ENCODE results near the gene TRPM3.

Gene TRPM3

DNA sequence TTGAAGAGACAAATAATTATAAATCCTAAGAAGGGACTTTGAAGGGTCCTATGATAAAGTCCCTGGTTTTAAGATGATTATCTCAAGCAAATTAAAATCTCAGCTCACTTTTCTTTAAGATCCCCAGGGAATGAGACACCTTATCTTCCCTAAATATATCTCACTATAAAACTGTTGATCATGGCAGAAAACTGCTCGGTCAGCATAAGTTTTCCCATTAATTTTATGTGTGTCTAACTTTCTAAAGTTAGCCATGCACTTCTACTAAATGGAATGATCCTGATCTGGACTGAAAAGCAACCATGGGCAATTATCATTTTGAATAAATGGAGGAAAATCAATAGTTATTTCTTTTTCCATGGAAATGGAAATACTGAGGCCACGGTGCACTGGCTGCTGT is 314.5 kb downstream of the TRPM3 start:
- ChIA-PET POLR2A (no interaction called here), CTCF (no interaction called here)

DNA sequence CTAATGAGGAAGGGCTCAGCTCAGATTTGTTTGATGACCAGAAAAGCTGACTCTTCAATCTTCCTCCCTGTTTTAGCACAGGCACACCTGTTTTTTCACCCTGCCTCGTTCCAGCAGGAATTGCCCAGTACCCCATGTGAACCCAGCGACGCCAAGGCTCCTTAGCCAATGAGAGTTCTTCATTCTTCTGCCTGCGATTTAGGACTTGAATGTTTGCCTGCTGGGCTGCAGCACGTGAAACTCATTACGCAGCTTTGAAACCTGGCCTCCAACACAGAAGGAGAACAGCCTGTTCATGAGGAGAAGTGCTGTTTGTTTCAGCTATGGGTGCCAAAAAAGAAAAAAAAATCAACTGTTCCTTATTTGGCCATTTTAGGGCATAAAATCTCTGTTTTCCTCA is 315.5 kb downstream of the TRPM3 start:
- H3K4me1 ChIP-seq (ENCODE audit: control insufficient read depth, insufficient read depth, low read length), result no peaks in the 10 kb centered on the region; the same call in 1 of the 2 replicates
- H3K36me3 ChIP-seq (ENCODE audit: control insufficient read depth in 2 of 2, insufficient read depth in 1 of 2, low read length in 2 of 2), result no peaks in the 10 kb centered on the region
- ChIA-PET POLR2A (no interaction called here), CTCF (interaction anchor here (0.7 kb wide), 1 partner anchor 29 kb away, joined by 3 read pairs; no protein-coding TSS in a partner anchor)
- H3K27ac ChIP-seq (ENCODE audit: extremely low read depth, low read depth, low read length), result no peak overlapping the region
- H3K4me3 ChIP-seq (ENCODE audit: low read depth, low read length), result no peak overlapping the region
- no peaks in the 10 kb centered on the region for H3K9me3 ChIP-seq (ENCODE audit: control insufficient read depth, insufficient read depth, low read depth, low read length)
- no peak for TF ChIP-seq GLI4 (tag by site-specific recombination; IDR thresholded peaks at IDR 0.05)
- no peak for TF ChIP-seq ZNF10 (tag by site-specific recombination; IDR thresholded peaks at IDR 0.05)
- TF ChIP-seq, protein P1, sequence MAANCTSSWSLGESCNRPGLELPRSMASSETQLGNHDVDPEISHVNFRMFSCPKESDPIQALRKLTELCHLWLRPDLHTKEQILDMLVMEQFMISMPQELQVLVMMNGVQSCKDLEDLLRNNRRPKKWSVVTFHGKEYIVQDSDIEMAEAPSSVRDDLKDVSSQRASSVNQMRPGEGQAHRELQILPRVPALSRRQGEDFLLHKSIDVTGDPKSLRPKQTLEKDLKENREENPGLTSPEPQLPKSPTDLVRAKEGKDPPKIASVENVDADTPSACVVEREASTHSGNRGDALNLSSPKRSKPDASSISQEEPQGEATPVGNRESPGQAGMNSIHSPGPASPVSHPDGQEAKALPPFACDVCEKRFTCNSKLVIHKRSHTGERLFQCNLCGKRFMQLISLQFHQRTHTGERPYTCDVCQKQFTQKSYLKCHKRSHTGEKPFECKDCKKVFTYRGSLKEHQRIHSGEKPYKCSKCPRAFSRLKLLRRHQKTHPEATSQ (tag by site-specific recombination; IDR thresholded peaks at IDR 0.05), result no peak
- TF ChIP-seq ZFHX2 (tag by site-specific recombination; conservative IDR thresholded peaks at IDR 0.05), result no peak
- TF ChIP-seq ZNF169 (tag by site-specific recombination; IDR thresholded peaks at IDR 0.05), result no peak
- TF ChIP-seq, protein P2, sequence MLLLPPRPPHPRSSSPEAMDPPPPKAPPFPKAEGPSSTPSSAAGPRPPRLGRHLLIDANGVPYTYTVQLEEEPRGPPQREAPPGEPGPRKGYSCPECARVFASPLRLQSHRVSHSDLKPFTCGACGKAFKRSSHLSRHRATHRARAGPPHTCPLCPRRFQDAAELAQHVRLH (tag by site-specific recombination; IDR thresholded peaks at IDR 0.05), result no peak

More for the DNA sequence above, 314.5 kb downstream of the TRPM3 start:
- H3K4me3 ChIP-seq (ENCODE audit: low read depth, low read length), result no peak overlapping the region
- H3K4me1 ChIP-seq (ENCODE audit: control insufficient read depth, insufficient read depth, low read length), result no peaks in the 10 kb centered on the region; the same call in 1 of the 2 replicates
- TF ChIP-seq, protein P3, sequence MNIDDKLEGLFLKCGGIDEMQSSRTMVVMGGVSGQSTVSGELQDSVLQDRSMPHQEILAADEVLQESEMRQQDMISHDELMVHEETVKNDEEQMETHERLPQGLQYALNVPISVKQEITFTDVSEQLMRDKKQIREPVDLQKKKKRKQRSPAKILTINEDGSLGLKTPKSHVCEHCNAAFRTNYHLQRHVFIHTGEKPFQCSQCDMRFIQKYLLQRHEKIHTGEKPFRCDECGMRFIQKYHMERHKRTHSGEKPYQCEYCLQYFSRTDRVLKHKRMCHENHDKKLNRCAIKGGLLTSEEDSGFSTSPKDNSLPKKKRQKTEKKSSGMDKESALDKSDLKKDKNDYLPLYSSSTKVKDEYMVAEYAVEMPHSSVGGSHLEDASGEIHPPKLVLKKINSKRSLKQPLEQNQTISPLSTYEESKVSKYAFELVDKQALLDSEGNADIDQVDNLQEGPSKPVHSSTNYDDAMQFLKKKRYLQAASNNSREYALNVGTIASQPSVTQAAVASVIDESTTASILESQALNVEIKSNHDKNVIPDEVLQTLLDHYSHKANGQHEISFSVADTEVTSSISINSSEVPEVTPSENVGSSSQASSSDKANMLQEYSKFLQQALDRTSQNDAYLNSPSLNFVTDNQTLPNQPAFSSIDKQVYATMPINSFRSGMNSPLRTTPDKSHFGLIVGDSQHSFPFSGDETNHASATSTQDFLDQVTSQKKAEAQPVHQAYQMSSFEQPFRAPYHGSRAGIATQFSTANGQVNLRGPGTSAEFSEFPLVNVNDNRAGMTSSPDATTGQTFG (tag by site-specific recombination; IDR thresholded peaks at IDR 0.05; ENCODE audit: borderline replicate concordance), result no peak
- TF ChIP-seq, protein P4, sequence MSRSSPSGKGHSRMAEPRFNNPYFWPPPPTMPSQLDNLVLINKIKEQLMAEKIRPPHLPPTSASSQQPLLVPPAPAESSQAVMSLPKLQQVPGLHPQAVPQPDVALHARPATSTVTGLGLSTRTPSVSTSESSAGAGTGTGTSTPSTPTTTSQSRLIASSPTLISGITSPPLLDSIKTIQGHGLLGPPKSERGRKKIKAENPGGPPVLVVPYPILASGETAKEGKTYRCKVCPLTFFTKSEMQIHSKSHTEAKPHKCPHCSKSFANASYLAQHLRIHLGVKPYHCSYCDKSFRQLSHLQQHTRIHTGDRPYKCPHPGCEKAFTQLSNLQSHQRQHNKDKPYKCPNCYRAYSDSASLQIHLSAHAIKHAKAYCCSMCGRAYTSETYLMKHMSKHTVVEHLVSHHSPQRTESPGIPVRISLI (tag by site-specific recombination; IDR thresholded peaks at IDR 0.05), result no peak
- TF ChIP-seq GLIS1 (tag by site-specific recombination; IDR thresholded peaks at IDR 0.05), result no peak
- TF ChIP-seq, protein P5, sequence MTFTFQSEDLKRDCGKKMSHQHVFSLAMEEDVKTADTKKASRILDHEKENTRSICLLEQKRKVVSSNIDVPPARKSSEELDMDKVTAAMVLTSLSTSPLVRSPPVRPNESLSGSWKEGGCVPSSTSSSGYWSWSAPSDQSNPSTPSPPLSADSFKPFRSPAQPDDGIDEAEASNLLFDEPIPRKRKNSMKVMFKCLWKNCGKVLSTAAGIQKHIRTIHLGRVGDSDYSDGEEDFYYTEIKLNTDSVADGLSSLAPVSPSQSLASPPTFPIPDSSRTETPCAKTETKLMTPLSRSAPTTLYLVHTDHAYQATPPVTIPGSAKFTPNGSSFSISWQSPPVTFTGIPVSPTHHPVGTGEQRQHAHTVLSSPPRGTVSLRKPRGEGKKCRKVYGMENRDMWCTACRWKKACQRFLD (tag by site-specific recombination; IDR thresholded peaks at IDR 0.05), result no peak
- TF ChIP-seq KLF8 (tag by site-specific recombination; IDR thresholded peaks at IDR 0.05), result no peak
- TF ChIP-seq OVOL3 (tag by site-specific recombination; IDR thresholded peaks at IDR 0.05), result no peak
- TF ChIP-seq, protein P6, sequence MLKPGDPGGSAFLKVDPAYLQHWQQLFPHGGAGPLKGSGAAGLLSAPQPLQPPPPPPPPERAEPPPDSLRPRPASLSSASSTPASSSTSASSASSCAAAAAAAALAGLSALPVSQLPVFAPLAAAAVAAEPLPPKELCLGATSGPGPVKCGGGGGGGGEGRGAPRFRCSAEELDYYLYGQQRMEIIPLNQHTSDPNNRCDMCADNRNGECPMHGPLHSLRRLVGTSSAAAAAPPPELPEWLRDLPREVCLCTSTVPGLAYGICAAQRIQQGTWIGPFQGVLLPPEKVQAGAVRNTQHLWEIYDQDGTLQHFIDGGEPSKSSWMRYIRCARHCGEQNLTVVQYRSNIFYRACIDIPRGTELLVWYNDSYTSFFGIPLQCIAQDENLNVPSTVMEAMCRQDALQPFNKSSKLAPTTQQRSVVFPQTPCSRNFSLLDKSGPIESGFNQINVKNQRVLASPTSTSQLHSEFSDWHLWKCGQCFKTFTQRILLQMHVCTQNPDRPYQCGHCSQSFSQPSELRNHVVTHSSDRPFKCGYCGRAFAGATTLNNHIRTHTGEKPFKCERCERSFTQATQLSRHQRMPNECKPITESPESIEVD (tag by site-specific recombination; IDR thresholded peaks at IDR 0.05), result no peak
- no peak for TF ChIP-seq KLF9 (tag by site-specific recombination; IDR thresholded peaks at IDR 0.05; ENCODE audit: low read depth)
- TF ChIP-seq ZNF555 (tag by site-specific recombination; conservative IDR thresholded peaks at IDR 0.05), result no peak
- TF ChIP-seq ZBTB17 (tag by site-specific recombination; IDR thresholded peaks at IDR 0.05), result no peak
- no peak for TF ChIP-seq HOXD13 (CRISPR knock-in tag; IDR thresholded peaks at IDR 0.05; ENCODE audit: borderline replicate concordance)
- no peak for TF ChIP-seq ZNF623 (tag by site-specific recombination; IDR thresholded peaks at IDR 0.05)
- TF ChIP-seq ZNF184 (tag by site-specific recombination; IDR thresholded peaks at IDR 0.05), result no peak
- no peak for TF ChIP-seq ZNF843 (tag by site-specific recombination; IDR thresholded peaks at IDR 0.05)
- no peak for TF ChIP-seq ZNF521 (tag by site-specific recombination; IDR thresholded peaks at IDR 0.05)
- TF ChIP-seq HOXA7 (CRISPR knock-in tag; IDR thresholded peaks at IDR 0.05; ENCODE audit: borderline replicate concordance), result no peak
- TF ChIP-seq, protein P7, sequence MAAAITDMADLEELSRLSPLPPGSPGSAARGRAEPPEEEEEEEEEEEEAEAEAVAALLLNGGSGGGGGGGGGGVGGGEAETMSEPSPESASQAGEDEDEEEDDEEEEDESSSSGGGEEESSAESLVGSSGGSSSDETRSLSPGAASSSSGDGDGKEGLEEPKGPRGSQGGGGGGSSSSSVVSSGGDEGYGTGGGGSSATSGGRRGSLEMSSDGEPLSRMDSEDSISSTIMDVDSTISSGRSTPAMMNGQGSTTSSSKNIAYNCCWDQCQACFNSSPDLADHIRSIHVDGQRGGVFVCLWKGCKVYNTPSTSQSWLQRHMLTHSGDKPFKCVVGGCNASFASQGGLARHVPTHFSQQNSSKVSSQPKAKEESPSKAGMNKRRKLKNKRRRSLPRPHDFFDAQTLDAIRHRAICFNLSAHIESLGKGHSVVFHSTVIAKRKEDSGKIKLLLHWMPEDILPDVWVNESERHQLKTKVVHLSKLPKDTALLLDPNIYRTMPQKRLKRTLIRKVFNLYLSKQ (tag by site-specific recombination; IDR thresholded peaks at IDR 0.05; ENCODE audit: borderline replicate concordance), result no peak
- TF ChIP-seq, protein P8, sequence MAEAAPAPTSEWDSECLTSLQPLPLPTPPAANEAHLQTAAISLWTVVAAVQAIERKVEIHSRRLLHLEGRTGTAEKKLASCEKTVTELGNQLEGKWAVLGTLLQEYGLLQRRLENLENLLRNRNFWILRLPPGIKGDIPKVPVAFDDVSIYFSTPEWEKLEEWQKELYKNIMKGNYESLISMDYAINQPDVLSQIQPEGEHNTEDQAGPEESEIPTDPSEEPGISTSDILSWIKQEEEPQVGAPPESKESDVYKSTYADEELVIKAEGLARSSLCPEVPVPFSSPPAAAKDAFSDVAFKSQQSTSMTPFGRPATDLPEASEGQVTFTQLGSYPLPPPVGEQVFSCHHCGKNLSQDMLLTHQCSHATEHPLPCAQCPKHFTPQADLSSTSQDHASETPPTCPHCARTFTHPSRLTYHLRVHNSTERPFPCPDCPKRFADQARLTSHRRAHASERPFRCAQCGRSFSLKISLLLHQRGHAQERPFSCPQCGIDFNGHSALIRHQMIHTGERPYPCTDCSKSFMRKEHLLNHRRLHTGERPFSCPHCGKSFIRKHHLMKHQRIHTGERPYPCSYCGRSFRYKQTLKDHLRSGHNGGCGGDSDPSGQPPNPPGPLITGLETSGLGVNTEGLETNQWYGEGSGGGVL (tag by site-specific recombination; IDR thresholded peaks at IDR 0.05), result no peak
- no peaks in the 10 kb centered on the region for H3K36me3 ChIP-seq (ENCODE audit: control insufficient read depth in 2 of 2, insufficient read depth in 1 of 2, low read length in 2 of 2)
- no peak overlapping the region for H3K27ac ChIP-seq (ENCODE audit: extremely low read depth, low read depth, low read length)
- no peaks in the 10 kb centered on the region for H3K9me3 ChIP-seq (ENCODE audit: control insufficient read depth, insufficient read depth, low read depth, low read length)
